Heart left ventricle (tissue), 13 donors: ENCODE measurements around the gene MTIF2.

Experiments
- CTCF ChIP-seq, 12 donors: fragments of 200-600 bp; sonication (generic) in 4 of 12; IDR thresholded peaks; one replicate each; pipeline versions ENCODE4 v1.5.0 to v1.8.0; 2018 to 2022; ENCODE audit warnings: antibody characterized with exemption in 12 of 12, mild to moderate bottlenecking in 5 of 12
- POLR2A ChIP-seq, 2 donors: fragments of 450-650 bp; IDR thresholded peaks; one replicate each; pipeline ENCODE4 v1.6.1; 2017; ENCODE audit warnings: antibody characterized with exemption in 2 of 2, mild to moderate bottlenecking in 2 of 2, moderate library complexity in 2 of 2
- donor health status: ischemic (EF 13 %, LVEDD 7.1; RV severe dilation, severe dysfunction).
- donor health status: DM: no; HTN: yes; CAD: no.
- donor health status: DM: no; HTN: no; CAD: no.
- donor health status: ischemic (EF 25% LVEDD 6.9; RV normal size, moderate dysfunction).
- donor health status: ischemic (EF 25% LVEDD 5.7; RV mildly dilated, moderate dysfunction).
- donor health status: ischemic (EF 35%, LVEDD 5.7; RV mildly dilated, moderate dysfunction).
- donor health status: nonischemic (EF 11% LVEDD 7.7; RV severe dilation, severe dysfunction).
- donor health status: DM: yes; HTN: yes; CAD: no.
- donor health status: PGD.
- donor health status: ischemic (EF 29% LVEDD 5.4; RV normal size, mild dysfunction).
- donor health status: nonischemic (EF 23%, LVEDD 6.1; RV moderate dilation, normal function).

GRCh38 chr2:55230551-55230950 lies 38.5 kb downstream of the MTIF2 start:
- TF ChIP-seq POLR2A (IDR thresholded peaks at IDR 0.05), result no peak
- TF ChIP-seq CTCF (IDR thresholded peaks at IDR 0.05), result no peak
